MM.1S (cell line): ENCODE data around the gene EIF4H.

ENCODE experiments used
- EZH2phosphoT487 ChIP-seq: fragments of 300-600 bp; sonication (generic); IDR thresholded peaks from 2 replicates; pipeline ENCODE4 v1.6.1; 2018; ENCODE audit warnings: antibody characterized with exemption, low read length
- TF ChIP-seq, protein P1 (sequence below): fragments of 300-600 bp; sonication (generic); IDR thresholded peaks from 2 replicates; pipeline ENCODE4 v1.5.1; 2016; ENCODE audit warnings: antibody characterized with exemption, low read length, mixed read lengths

DNA sequence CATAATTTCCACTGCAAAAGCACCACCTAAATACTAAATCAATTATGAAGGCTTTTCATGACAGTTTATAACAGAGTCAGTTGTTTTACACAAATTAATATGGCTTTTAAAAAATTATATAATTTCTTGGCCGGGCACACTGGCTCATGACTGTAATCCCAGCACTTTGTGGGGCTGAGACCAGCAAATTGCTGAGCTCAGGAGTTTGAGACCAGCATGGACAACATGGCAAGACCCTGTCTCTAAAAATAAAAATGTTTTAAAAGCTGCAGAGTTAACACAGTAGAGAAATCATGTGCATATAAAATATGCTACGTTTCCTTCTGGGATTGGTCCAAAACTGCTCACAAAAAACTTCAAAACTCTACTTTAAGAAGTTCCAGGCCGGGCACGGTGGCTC is 43.6 kb upstream of the EIF4H start:
- TF ChIP-seq, protein P1, sequence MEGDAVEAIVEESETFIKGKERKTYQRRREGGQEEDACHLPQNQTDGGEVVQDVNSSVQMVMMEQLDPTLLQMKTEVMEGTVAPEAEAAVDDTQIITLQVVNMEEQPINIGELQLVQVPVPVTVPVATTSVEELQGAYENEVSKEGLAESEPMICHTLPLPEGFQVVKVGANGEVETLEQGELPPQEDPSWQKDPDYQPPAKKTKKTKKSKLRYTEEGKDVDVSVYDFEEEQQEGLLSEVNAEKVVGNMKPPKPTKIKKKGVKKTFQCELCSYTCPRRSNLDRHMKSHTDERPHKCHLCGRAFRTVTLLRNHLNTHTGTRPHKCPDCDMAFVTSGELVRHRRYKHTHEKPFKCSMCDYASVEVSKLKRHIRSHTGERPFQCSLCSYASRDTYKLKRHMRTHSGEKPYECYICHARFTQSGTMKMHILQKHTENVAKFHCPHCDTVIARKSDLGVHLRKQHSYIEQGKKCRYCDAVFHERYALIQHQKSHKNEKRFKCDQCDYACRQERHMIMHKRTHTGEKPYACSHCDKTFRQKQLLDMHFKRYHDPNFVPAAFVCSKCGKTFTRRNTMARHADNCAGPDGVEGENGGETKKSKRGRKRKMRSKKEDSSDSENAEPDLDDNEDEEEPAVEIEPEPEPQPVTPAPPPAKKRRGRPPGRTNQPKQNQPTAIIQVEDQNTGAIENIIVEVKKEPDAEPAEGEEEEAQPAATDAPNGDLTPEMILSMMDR, result no peak
- no peak for TF ChIP-seq EZH2phosphoT487
